Measurements from ENCODE around the gene ASMTL.
"Not testable (repeated sequence)": the region's sequence is repeated elsewhere in the genome, so short reads cannot be mapped to it uniquely, and the experiment has no call there.

The ASMTL gene

DNA sequence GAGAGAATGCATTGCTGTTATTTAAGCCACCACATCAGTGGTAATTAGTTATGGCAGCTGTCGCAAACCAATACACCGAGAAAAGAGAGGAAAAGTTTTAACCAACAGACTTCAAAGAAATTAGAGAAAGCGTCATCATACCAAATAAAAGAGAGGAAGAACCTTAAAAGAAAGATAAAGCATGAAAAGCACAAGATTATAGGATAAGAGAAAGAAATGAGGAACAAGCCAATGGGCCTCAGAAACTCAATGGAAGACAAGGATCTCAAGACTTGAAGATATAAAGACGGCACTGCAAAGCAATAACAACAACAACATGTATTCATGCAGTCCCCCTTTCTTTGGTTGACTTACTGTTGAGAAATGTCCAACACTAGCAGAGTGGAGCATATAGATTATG is 22.8 kb upstream of the ASMTL start:
- no peak for ATAC-seq
- TF ChIP-seq GLIS3 (CRISPR knock-in tag; IDR thresholded peaks at IDR 0.05) (no peak), ZC3H10 (CRISPR knock-in tag; IDR thresholded peaks at IDR 0.05) (no peak), ZFP3 (CRISPR knock-in tag; IDR thresholded peaks at IDR 0.05) (no peak), TCF4 (CRISPR knock-in tag; IDR thresholded peaks at IDR 0.05; ENCODE audit: borderline replicate concordance) (no peak), BACH2 (CRISPR knock-in tag; IDR thresholded peaks at IDR 0.05; ENCODE audit: borderline replicate concordance) (no peak), CSDC2 (CRISPR knock-in tag; IDR thresholded peaks at IDR 0.05) (no peak), ZFP30 (CRISPR knock-in tag; IDR thresholded peaks at IDR 0.05) (no peak), RARB (CRISPR knock-in tag; IDR thresholded peaks at IDR 0.05) (no peak), ZNF70 (CRISPR knock-in tag; IDR thresholded peaks at IDR 0.05) (no peak)
- TF ChIP-seq, protein P1, sequence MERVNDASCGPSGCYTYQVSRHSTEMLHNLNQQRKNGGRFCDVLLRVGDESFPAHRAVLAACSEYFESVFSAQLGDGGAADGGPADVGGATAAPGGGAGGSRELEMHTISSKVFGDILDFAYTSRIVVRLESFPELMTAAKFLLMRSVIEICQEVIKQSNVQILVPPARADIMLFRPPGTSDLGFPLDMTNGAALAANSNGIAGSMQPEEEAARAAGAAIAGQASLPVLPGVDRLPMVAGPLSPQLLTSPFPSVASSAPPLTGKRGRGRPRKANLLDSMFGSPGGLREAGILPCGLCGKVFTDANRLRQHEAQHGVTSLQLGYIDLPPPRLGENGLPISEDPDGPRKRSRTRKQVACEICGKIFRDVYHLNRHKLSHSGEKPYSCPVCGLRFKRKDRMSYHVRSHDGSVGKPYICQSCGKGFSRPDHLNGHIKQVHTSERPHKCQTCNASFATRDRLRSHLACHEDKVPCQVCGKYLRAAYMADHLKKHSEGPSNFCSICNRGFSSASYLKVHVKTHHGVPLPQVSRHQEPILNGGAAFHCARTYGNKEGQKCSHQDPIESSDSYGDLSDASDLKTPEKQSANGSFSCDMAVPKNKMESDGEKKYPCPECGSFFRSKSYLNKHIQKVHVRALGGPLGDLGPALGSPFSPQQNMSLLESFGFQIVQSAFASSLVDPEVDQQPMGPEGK (CRISPR knock-in tag; IDR thresholded peaks at IDR 0.05; ENCODE audit: borderline replicate concordance): no peak

DNA sequence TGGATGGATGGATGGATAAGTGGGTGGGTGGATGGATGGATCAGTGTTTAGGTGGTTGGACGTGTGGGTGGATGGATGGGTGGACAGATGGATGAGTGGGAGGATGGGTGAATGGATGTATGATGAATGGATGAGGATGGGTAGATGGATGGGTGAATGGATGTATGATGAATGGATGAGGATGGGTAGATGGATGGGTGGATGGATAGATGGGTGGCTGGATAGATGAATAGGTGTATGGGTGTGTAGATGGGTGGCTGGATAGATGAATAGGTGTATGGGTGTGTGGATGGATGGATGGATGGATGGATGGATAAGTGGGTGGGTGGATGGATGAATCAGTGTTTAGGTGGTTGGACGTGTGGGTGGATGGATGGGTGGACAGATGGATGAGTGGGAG is 21.9 kb upstream of the ASMTL start:
- not testable (repeated sequence) for ATAC-seq

DNA sequence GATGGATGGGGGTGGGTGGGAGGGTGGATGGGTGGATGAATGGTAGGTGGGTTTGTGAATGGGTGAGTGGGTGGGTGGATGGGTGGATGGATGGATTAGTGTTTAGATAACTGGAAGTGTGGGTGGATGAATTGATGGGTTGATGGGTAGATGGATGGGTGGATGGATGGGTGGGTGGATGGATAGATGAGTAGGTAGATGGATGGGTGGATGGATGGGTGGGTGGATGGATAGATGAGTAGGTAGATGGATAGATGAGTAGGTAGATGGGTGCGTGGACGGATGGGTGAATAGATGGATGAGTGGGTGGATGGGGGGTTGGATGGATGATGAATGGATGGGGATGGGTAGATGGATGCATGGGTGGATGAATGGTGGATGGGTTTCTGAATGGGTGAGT is 20.3 kb upstream of the ASMTL start:
- no peak for ATAC-seq
- no peak for TF ChIP-seq BACH2 (CRISPR knock-in tag; IDR thresholded peaks at IDR 0.05; ENCODE audit: borderline replicate concordance)
- no peak for TF ChIP-seq ZC3H10 (CRISPR knock-in tag; IDR thresholded peaks at IDR 0.05)
- no peak for TF ChIP-seq ESRRG (CRISPR knock-in tag; IDR thresholded peaks at IDR 0.05)
- no peak for TF ChIP-seq ZNF565 (CRISPR knock-in tag; conservative IDR thresholded peaks at IDR 0.05; ENCODE audit: low read depth)
- TF ChIP-seq ISL1 (CRISPR knock-in tag; IDR thresholded peaks at IDR 0.05): no peak
- TF ChIP-seq PPARA (CRISPR knock-in tag; IDR thresholded peaks at IDR 0.05; ENCODE audit: borderline replicate concordance): no peak
- no peak for TF ChIP-seq OSR1 (CRISPR knock-in tag; IDR thresholded peaks at IDR 0.05)
- TF ChIP-seq, protein P1 (CRISPR knock-in tag; IDR thresholded peaks at IDR 0.05; ENCODE audit: borderline replicate concordance): no peak
- TF ChIP-seq, protein P2, sequence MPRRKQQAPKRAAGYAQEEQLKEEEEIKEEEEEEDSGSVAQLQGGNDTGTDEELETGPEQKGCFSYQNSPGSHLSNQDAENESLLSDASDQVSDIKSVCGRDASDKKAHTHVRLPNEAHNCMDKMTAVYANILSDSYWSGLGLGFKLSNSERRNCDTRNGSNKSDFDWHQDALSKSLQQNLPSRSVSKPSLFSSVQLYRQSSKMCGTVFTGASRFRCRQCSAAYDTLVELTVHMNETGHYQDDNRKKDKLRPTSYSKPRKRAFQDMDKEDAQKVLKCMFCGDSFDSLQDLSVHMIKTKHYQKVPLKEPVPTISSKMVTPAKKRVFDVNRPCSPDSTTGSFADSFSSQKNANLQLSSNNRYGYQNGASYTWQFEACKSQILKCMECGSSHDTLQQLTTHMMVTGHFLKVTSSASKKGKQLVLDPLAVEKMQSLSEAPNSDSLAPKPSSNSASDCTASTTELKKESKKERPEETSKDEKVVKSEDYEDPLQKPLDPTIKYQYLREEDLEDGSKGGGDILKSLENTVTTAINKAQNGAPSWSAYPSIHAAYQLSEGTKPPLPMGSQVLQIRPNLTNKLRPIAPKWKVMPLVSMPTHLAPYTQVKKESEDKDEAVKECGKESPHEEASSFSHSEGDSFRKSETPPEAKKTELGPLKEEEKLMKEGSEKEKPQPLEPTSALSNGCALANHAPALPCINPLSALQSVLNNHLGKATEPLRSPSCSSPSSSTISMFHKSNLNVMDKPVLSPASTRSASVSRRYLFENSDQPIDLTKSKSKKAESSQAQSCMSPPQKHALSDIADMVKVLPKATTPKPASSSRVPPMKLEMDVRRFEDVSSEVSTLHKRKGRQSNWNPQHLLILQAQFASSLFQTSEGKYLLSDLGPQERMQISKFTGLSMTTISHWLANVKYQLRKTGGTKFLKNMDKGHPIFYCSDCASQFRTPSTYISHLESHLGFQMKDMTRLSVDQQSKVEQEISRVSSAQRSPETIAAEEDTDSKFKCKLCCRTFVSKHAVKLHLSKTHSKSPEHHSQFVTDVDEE (CRISPR knock-in tag; IDR thresholded peaks at IDR 0.05): no peak
- TF ChIP-seq ZNF8 (CRISPR knock-in tag; IDR thresholded peaks at IDR 0.05): no peak
- TF ChIP-seq ZNF70 (CRISPR knock-in tag; IDR thresholded peaks at IDR 0.05): no peak
- TF ChIP-seq TCF4 (CRISPR knock-in tag; IDR thresholded peaks at IDR 0.05; ENCODE audit: borderline replicate concordance): no peak
- no peak for TF ChIP-seq SNAI2 (CRISPR knock-in tag; IDR thresholded peaks at IDR 0.05)
- TF ChIP-seq, protein P3, sequence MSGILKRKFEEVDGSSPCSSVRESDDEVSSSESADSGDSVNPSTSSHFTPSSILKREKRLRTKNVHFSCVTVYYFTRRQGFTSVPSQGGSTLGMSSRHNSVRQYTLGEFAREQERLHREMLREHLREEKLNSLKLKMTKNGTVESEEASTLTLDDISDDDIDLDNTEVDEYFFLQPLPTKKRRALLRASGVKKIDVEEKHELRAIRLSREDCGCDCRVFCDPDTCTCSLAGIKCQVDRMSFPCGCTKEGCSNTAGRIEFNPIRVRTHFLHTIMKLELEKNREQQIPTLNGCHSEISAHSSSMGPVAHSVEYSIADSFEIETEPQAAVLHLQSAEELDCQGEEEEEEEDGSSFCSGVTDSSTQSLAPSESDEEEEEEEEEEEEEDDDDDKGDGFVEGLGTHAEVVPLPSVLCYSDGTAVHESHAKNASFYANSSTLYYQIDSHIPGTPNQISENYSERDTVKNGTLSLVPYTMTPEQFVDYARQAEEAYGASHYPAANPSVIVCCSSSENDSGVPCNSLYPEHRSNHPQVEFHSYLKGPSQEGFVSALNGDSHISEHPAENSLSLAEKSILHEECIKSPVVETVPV (CRISPR knock-in tag; IDR thresholded peaks at IDR 0.05): no peak
- no peak for TF ChIP-seq RARB (CRISPR knock-in tag; IDR thresholded peaks at IDR 0.05)
- no peak for TF ChIP-seq ZFP3 (CRISPR knock-in tag; IDR thresholded peaks at IDR 0.05)

DNA sequence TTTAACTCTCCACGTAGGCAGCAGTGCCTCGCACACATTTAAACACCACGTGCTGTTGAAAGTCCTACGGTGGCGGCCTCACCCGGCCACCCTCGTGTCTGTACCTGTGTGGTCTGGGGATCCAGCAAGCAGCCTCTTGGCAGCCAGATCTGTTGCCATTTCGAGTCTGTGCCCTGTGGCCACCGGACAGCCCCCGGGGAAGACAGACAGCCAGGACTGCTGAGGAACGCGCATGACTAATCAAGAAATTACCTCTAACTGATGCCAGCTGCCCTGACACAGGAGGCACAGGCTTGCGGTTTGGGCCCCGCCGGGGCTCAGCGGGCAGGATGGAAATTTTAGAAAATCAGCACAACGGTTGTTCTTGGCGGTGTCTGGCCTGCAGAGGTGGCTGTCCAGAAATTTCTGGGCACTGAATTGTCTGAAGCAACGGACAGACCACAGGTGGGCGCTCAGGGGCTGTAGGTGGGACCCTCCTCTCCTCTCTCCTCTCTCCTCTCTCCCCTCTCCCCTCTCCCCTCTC is 15.6 kb upstream of the ASMTL start:
- peak; percentile 93 for ATAC-seq
- TF ChIP-seq ZC3H10 (CRISPR knock-in tag; IDR thresholded peaks at IDR 0.05) (no peak), TOX (CRISPR knock-in tag; IDR thresholded peaks at IDR 0.05; ENCODE audit: borderline replicate concordance) (no peak), PPARA (CRISPR knock-in tag; IDR thresholded peaks at IDR 0.05; ENCODE audit: borderline replicate concordance) (no peak), BACH2 (CRISPR knock-in tag; IDR thresholded peaks at IDR 0.05; ENCODE audit: borderline replicate concordance) (no peak), TCF4 (CRISPR knock-in tag; IDR thresholded peaks at IDR 0.05; ENCODE audit: borderline replicate concordance) (no peak), GLIS3 (CRISPR knock-in tag; IDR thresholded peaks at IDR 0.05) (no peak), ZFP3 (CRISPR knock-in tag; IDR thresholded peaks at IDR 0.05) (no peak), ZFP30 (CRISPR knock-in tag; IDR thresholded peaks at IDR 0.05) (no peak), ZNF8 (CRISPR knock-in tag; IDR thresholded peaks at IDR 0.05) (no peak), RARB (CRISPR knock-in tag; IDR thresholded peaks at IDR 0.05) (no peak), ZNF565 (CRISPR knock-in tag; conservative IDR thresholded peaks at IDR 0.05; ENCODE audit: low read depth) (no peak), ZNF70 (CRISPR knock-in tag; IDR thresholded peaks at IDR 0.05) (no peak), ARNTL (CRISPR knock-in tag; IDR thresholded peaks at IDR 0.05; ENCODE audit: borderline replicate concordance, low read depth) (no peak)
- TF ChIP-seq, protein P4, sequence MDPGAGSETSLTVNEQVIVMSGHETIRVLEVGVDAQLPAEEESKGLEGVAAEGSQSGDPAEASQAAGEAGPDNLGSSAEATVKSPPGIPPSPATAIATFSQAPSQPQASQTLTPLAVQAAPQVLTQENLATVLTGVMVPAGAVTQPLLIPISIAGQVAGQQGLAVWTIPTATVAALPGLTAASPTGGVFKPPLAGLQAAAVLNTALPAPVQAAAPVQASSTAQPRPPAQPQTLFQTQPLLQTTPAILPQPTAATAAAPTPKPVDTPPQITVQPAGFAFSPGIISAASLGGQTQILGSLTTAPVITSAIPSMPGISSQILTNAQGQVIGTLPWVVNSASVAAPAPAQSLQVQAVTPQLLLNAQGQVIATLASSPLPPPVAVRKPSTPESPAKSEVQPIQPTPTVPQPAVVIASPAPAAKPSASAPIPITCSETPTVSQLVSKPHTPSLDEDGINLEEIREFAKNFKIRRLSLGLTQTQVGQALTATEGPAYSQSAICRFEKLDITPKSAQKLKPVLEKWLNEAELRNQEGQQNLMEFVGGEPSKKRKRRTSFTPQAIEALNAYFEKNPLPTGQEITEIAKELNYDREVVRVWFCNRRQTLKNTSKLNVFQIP (CRISPR knock-in tag; IDR thresholded peaks at IDR 0.05; ENCODE audit: borderline replicate concordance, low read depth): no peak
- TF ChIP-seq, protein P3 (CRISPR knock-in tag; IDR thresholded peaks at IDR 0.05): no peak
